IMR-90 (cell line): ENCODE measurements around the gene ZNF750. TPM values are rescaled to one million over a fixed set of nuclear protein-coding genes. Genes with fewer than 3 reads are reported as not detected.

Source experiments
- MXI1 ChIP-seq: IDR thresholded peaks from 2 replicates; pipeline ENCODE4 v1.6.1; 2012; ENCODE audit warnings: low read depth, mild to moderate bottlenecking, low read length, moderate library complexity, borderline replicate concordance
- polyA plus RNA-seq, 3 experiments: library from polyadenylated mRNA; depleted of rRNA; stranded (reverse); fragments of >200 nt; gene quantifications; 2 replicates each; pipeline ENCODE4 v1.2.3, GENCODE V29; 2012; ENCODE audit warnings: low replicate concordance in 1 of 3
- total RNA-seq: library from RNA; depleted of rRNA; stranded (reverse); fragments of >200 nt; gene quantifications from 2 replicates; pipeline ENCODE4 v1.2.3, GENCODE V29; 2012
- TF ChIP-seq, protein P1 (sequence below): conservative IDR thresholded peaks from 2 replicates; pipeline ENCODE4 v1.5.1; 2012; ENCODE audit warnings: mild to moderate bottlenecking, low read depth, low read length, improper control_type of control experiment

Gene ZNF750
- total and polyA plus RNA-seq, 2 of the 4 experiments (the other 2 are of a cell fraction), result not detected

GRCh38 chr17:82808921-82809905 lies 30.6 kb downstream of the ZNF750 start (continued):
- TF ChIP-seq, protein P1, sequence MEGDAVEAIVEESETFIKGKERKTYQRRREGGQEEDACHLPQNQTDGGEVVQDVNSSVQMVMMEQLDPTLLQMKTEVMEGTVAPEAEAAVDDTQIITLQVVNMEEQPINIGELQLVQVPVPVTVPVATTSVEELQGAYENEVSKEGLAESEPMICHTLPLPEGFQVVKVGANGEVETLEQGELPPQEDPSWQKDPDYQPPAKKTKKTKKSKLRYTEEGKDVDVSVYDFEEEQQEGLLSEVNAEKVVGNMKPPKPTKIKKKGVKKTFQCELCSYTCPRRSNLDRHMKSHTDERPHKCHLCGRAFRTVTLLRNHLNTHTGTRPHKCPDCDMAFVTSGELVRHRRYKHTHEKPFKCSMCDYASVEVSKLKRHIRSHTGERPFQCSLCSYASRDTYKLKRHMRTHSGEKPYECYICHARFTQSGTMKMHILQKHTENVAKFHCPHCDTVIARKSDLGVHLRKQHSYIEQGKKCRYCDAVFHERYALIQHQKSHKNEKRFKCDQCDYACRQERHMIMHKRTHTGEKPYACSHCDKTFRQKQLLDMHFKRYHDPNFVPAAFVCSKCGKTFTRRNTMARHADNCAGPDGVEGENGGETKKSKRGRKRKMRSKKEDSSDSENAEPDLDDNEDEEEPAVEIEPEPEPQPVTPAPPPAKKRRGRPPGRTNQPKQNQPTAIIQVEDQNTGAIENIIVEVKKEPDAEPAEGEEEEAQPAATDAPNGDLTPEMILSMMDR, result no peak
- TF ChIP-seq MXI1, result no peak
